Endothelial cell of umbilical vein (primary cell): ENCODE measurements around the gene TTC22. TPM values are rescaled to one million over a fixed set of nuclear protein-coding genes. Genes with fewer than 3 reads are reported as not detected.

Experiments
- polyA plus RNA-seq, 4 experiments: library from polyadenylated mRNA; depleted of rRNA in 3 of 4; stranded (reverse) in 3 of 4; unstranded in 1 of 4; fragments of >200 nt; gene quantifications; 2 replicates each; pipeline versions ENCODE4 v1.2.1 to v1.2.3, GENCODE V29; 2011 to 2012; ENCODE audit warnings: missing spikeins in 1 of 4
- total RNA-seq: library from RNA; stranded (reverse); gene quantifications from 2 replicates; pipeline ENCODE4 v1.2.3, GENCODE V29; 2021

The TTC22 gene
- total and polyA plus RNA-seq, 2 donors (not counting 3 experiments of a cell fraction or from before 2014, with no cell fraction given): not detected

Other genes starting within 250 kb of the TTC22 start
- gene FAM151A, start 177.8 kb downstream of the TTC22 start, total RNA-seq: not detected in 2 replicates
- not detected in 2 replicates for gene FAM151A, start 177.8 kb downstream of the TTC22 start, polyA plus RNA-seq
- gene MROH7, start 159.5 kb downstream of the TTC22 start, total RNA-seq: 0.24 TPM in 1 of 2 replicates, not detected in the other
- gene MROH7, start 159.5 kb downstream of the TTC22 start, polyA plus RNA-seq: 0.06 and 0.08 TPM in 2 replicates
- gene TTC4, start 85.5 kb downstream of the TTC22 start, total RNA-seq: 21.4 and 28.8 TPM in 2 replicates
- 18.2 and 19.2 TPM in 2 replicates for gene TTC4, start 85.5 kb downstream of the TTC22 start, polyA plus RNA-seq
- 3.0 and 3.8 TPM in 2 replicates for gene PARS2, start 36.8 kb downstream of the TTC22 start, total RNA-seq
- gene PARS2, start 36.8 kb downstream of the TTC22 start, polyA plus RNA-seq: 2.0 and 2.5 TPM in 2 replicates
- gene DHCR24, start 85.9 kb upstream of the TTC22 start, total RNA-seq: 223 and 229 TPM in 2 replicates
- 214 and 239 TPM in 2 replicates for gene DHCR24, start 85.9 kb upstream of the TTC22 start, polyA plus RNA-seq
- not detected in 2 replicates for gene TMEM61, start 179.3 kb upstream of the TTC22 start, total RNA-seq
- gene TMEM61, start 179.3 kb upstream of the TTC22 start, polyA plus RNA-seq: not detected in 2 replicates
- not detected in 2 replicates for gene BSND, start 197.6 kb upstream of the TTC22 start, total RNA-seq
- not detected in 2 replicates for gene BSND, start 197.6 kb upstream of the TTC22 start, polyA plus RNA-seq
- gene PCSK9, start 238.2 kb upstream of the TTC22 start, total RNA-seq: 0.23 and 0.35 TPM in 2 replicates
- 0.17 and 0.32 TPM in 2 replicates for gene PCSK9, start 238.2 kb upstream of the TTC22 start, polyA plus RNA-seq